Duodenal mucosa (tissue), 2 donors: ENCODE data around the gene SOX6.
"Not testable (repeated sequence)": the region's sequence is repeated elsewhere in the genome, so short reads cannot be mapped to it uniquely, and the experiment has no call there.

Experiments used
- H3K27ac ChIP-seq: one replicate; pipeline ENCODE4 v1.7.0; 2013; ENCODE audit warnings: low read depth, low read length
- H3K27me3 ChIP-seq, 2 donors: one replicate each; pipeline ENCODE4 v1.7.0; 2013; ENCODE audit warnings: low read length in 2 of 2, control low read depth in 1 of 2; ENCODE audit not compliant: insufficient read depth in 2 of 2, control insufficient read depth in 1 of 2
- H3K36me3 ChIP-seq, 2 donors: one replicate each; pipeline ENCODE4 v1.7.0; 2013; ENCODE audit warnings: low read length in 2 of 2, control low read depth in 1 of 2; ENCODE audit not compliant: insufficient read depth in 2 of 2, control insufficient read depth in 1 of 2
- H3K4me1 ChIP-seq, 2 donors: one replicate each; pipeline ENCODE4 v1.7.0; 2013; ENCODE audit warnings: low read length in 2 of 2, control low read depth in 1 of 2; ENCODE audit not compliant: insufficient read depth in 2 of 2, control insufficient read depth in 1 of 2
- H3K4me3 ChIP-seq, 2 donors: one replicate each; pipeline ENCODE4 v1.7.0; 2013; ENCODE audit warnings: low read length in 2 of 2, low read depth in 1 of 2
- H3K9ac ChIP-seq, 2 donors: one replicate each; pipeline ENCODE4 v1.7.0; 2013; ENCODE audit warnings: low read length in 2 of 2, low read depth in 1 of 2
- H3K9me3 ChIP-seq, 2 donors: one replicate each; pipeline ENCODE4 v1.7.0; 2013; ENCODE audit warnings: low read length in 2 of 2, control low read depth in 1 of 2; ENCODE audit not compliant: control insufficient read depth in 1 of 2

SOX6 gene

DNA sequence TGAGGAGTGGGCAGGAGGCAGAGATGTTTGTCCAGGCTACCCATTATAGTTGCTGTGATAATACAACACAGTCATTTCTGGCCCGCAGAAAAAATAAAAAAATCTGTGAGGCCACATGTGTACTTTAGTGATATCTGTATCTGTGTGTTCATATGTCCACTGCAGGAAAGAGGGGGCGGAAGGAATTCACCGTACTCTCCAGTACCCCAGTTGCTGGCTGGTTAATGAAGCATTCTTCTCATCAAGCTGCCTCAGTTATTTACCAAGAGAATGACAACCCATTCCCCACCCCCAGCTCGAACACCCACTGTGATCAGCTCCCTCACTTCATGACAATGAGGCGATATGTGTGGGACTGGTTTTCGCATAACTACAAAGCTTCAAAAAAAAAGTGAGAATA lies 309.3 kb downstream of the SOX6 start:
- H3K9me3 ChIP-seq = no peaks in the 10 kb centered on the region
- H3K27me3 ChIP-seq = no peaks in the 10 kb centered on the region
- H3K27ac ChIP-seq = no peak overlapping the region
- H3K4me3 ChIP-seq = no peak overlapping the region
- no peaks in the 10 kb centered on the region for H3K4me1 ChIP-seq
- H3K9ac ChIP-seq = no peak overlapping the region
- H3K36me3 ChIP-seq = peaks cover 0 to 18% of the 10 kb centered on the region in 2 donors

DNA sequence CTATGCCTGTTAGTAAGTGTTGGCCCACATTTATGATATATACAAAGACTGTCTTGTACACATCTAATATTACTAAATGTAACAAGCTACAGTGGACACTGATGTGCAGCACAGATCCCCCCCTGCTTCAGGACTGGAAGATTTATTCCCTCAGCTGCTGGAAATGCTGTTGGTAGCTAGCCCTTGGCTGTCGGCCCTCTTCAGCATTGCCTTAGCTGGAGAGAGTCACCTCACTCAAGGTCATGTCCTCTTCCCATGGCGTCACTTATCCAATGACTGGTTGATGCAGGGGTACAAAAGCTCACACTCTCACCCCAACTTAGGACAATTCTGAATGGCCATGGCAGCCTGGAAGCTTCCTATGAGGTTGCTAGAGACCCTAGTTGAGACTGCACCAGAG lies 312.7 kb downstream of the SOX6 start:
- Histone ChIP-seq H3K27me3 (no peaks in the 10 kb centered on the region), H3K36me3 (peaks cover 0 to 12% of the 10 kb centered on the region in 2 donors), H3K4me1 (no peaks in the 10 kb centered on the region), H3K9me3 (no peaks in the 10 kb centered on the region), H3K4me3 (no peak overlapping the region), H3K27ac (no peak overlapping the region), H3K9ac (no peak overlapping the region)

DNA sequence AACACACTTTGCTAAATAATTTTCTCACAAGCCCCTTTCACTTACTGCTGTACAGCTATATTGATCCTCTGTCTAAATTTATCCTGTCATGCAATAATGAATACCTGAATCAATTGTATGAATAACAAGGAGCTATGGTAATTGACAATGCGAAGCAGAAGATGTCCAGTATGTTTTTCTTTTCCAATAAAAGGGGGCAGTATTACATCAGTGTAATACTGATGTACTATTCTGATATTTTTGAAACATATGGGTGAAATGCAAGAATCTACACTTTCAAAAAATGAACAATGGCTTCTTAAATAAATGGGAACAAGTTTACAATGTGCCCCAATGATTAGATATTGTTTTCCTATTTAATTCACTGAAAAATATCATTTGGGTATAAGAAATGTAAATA lies 315.1 kb downstream of the SOX6 start:
- H3K9me3 ChIP-seq = no peaks in the 10 kb centered on the region
- no peaks in the 10 kb centered on the region for H3K4me1 ChIP-seq
- H3K27me3 ChIP-seq = no peaks in the 10 kb centered on the region
- no peak overlapping the region for H3K9ac ChIP-seq
- H3K36me3 ChIP-seq = peaks cover 0 to 6% of the 10 kb centered on the region in 2 donors
- no peak overlapping the region for H3K27ac ChIP-seq
- no peak overlapping the region for H3K4me3 ChIP-seq

DNA sequence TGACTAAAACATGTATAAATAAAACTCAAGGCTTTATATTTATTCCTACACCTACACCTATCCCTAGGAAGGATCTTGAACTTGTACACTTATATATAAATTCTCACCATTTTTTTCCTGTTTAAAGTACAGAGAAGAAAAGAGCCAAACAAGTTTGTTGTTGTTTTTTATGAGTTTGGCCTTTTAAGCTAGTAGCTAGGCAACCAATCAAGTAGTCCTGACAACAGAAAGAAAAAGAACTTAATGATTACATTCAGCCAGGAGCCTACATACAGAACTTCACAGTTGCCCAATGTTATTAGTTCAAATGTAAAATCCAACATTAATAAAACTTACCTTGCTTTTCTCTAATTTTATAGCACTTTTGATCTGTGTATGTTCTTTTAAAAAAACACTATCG lies 316.2 kb downstream of the SOX6 start:
- Histone ChIP-seq H3K4me3 (no peak overlapping the region), H3K36me3 (no peaks in the 10 kb centered on the region), H3K9me3 (no peaks in the 10 kb centered on the region), H3K27ac (no peak overlapping the region), H3K9ac (no peak overlapping the region), H3K4me1 (no peaks in the 10 kb centered on the region), H3K27me3 (no peaks in the 10 kb centered on the region)

DNA sequence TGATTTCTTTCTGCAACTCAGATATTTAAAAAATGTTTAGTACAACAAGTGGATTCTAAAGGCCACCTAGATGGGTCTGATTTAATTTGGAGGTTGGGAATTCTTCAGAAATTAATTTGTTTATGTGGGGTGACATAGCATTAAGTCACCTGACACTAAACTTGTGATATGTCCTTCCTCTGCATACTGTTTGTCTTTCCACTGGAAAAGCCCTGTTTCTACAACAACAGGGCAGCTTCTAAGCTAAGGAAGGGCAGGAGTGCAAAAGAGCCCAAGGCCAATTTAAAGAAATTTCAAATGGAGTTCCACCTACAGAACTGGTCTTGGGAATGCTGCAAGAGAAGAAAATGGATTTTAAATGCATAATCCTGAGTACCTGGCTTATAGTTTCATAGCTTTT lies 319.2 kb downstream of the SOX6 start:
- Histone ChIP-seq H3K4me1 (no peaks in the 10 kb centered on the region), H3K9me3 (no peaks in the 10 kb centered on the region), H3K27ac (no peak overlapping the region), H3K9ac (no peak overlapping the region), H3K27me3 (no peaks in the 10 kb centered on the region), H3K4me3 (no peak overlapping the region), H3K36me3 (no peaks in the 10 kb centered on the region)

DNA sequence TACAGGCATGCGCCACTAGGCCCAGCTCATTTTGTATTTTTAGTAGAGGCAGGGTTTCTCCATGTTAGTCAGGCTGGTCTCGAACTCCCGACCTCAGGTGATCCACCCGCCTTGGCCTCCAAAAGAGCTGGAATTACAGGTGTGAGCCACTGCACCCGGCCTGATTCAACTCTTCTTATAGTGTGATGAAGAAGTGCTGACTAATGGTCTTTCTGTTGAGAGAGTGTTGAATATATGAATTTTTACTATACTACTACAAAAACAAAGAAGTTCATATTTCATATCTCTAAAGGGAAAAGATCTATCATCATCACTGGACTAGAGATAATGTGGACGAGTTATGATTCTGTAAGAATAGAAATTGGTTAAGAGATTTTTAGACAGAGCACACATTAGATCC lies 320.1 kb downstream of the SOX6 start:
- H3K27me3 ChIP-seq = no peaks in the 10 kb centered on the region
- no peaks in the 10 kb centered on the region for H3K36me3 ChIP-seq
- H3K4me1 ChIP-seq = no peaks in the 10 kb centered on the region
- no peaks in the 10 kb centered on the region for H3K9me3 ChIP-seq
- no peak overlapping the region for H3K9ac ChIP-seq
- no peak overlapping the region for H3K27ac ChIP-seq
- H3K4me3 ChIP-seq = no peak overlapping the region

DNA sequence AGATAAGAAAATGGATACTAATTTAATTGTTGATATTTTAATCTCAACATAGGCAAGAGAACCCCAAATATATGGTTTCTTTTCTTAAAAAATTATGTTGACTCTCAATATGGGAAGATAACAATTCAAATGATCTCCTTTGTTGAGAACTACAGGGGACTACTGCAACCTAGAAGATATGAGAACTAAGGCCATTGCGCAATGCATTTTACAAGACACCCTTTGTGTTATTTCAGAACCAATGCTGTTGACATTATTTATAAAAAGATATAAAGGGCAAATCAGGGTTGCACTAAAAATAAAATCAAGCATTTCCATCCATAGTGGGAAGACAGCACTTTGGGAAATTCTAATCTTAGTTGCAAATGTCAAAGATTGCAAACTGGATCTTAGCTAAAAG lies 322.3 kb downstream of the SOX6 start:
- Histone ChIP-seq H3K9ac (no peak overlapping the region), H3K27ac (no peak overlapping the region), H3K4me1 (no peaks in the 10 kb centered on the region), H3K27me3 (no peaks in the 10 kb centered on the region), H3K4me3 (no peak overlapping the region), H3K36me3 (no peaks in the 10 kb centered on the region), H3K9me3 (no peaks in the 10 kb centered on the region)

DNA sequence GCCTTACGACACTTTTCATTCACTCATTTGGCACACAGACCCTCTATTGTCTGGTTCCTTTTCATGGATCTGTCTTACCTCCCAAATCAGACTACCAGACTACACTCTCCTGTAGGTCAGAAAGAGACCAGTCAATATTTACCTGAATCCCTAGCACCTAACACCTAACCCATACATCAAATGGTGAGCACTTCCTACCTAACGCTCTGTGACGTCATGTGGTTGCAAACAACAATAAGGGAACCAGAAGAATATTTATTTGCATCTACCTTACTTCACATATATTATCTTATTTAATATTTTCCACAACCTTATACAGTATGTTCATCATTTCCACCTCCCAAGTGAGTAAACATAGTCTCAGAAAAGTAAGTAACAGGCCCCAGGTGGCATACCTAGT lies 323.4 kb downstream of the SOX6 start:
- Histone ChIP-seq H3K9ac (no peak overlapping the region), H3K36me3 (no peaks in the 10 kb centered on the region), H3K4me3 (no peak overlapping the region), H3K9me3 (no peaks in the 10 kb centered on the region), H3K27me3 (no peaks in the 10 kb centered on the region), H3K4me1 (no peaks in the 10 kb centered on the region), H3K27ac (no peak overlapping the region)

DNA sequence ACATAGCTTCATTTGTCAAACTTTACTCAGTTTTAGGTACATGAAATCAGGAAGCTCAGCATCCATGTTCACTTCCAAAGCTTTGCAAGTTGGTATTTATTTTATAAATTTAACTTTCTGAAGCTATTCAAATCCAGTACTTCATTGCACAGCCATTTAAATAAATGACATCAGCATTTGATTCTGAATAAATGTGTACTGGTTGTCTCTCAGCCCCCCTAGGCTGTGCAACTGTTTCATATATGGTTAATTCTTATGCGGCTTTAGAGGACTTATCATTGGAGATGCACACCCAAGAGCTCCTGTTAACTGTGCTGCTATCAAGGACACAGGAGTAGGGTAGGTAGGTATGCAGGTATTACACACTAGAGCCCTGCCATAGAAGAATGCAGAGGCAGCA lies 325.1 kb downstream of the SOX6 start:
- Histone ChIP-seq H3K9me3 (no peaks in the 10 kb centered on the region), H3K4me3 (no peak overlapping the region), H3K9ac (no peak overlapping the region), H3K4me1 (no peaks in the 10 kb centered on the region), H3K27me3 (no peaks in the 10 kb centered on the region), H3K36me3 (no peaks in the 10 kb centered on the region), H3K27ac (no peak overlapping the region)

DNA sequence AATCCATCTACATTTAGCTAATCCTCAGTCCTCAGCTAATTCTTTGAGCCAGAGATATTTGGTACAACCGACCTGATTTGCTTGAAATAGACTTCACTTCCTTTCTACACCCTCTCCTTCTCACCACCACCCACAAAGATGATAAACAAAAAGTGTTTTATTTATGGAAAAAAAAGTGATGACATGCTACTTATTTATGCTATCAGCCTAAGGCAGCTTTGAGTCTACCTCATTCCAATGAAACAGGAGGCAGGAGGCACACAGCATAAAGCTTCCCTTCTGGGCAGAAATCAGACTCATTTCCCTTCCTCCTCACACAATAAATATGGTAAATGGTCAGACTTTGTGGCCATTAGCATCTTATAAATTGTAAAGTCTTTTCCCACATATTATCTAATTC lies 325.7 kb downstream of the SOX6 start:
- H3K27ac ChIP-seq = no peak overlapping the region
- H3K9me3 ChIP-seq = no peaks in the 10 kb centered on the region
- no peaks in the 10 kb centered on the region for H3K27me3 ChIP-seq
- no peak overlapping the region for H3K4me3 ChIP-seq
- H3K9ac ChIP-seq = no peak overlapping the region
- no peaks in the 10 kb centered on the region for H3K4me1 ChIP-seq
- H3K36me3 ChIP-seq = no peaks in the 10 kb centered on the region

DNA sequence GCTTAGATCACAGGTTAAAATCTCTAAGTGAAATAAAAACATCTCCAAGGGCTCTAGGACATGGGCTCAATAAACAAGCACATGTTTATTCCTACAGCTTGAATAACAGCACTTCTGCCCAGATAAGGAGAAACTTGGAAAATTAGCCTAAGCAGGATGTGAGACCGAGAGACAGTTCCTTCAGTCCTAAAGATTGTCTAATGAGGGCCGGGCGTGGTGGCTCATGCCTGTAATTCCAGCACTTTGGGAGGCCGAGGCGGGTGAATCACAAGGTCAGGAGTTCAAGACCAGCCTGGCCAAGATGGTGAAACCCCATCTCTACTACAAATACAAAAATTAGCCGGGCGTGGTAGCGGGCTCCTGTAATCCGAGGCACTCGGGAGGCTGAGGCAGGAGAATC lies 327.2 kb downstream of the SOX6 start:
- H3K36me3 ChIP-seq, H3K9ac ChIP-seq, H3K4me3 ChIP-seq, H3K27ac ChIP-seq, H3K9me3 ChIP-seq, H3K27me3 ChIP-seq, H3K4me1 ChIP-seq: not testable (repeated sequence)
